ENCODE results near the gene CCDC172. TPM values are rescaled to one million over a fixed set of nuclear protein-coding genes. Genes with fewer than 3 reads are reported as not detected.

The CCDC172 gene
- not detected in 2 replicates for total RNA-seq (2014; rRNA removed)
- not detected for Bru-seq, nascent RNA
- BruChase-seq, experiment 1, labeled RNA remaining after a 6-hour chase: not detected
- not detected for BruChase-seq, experiment 2, labeled RNA remaining after a 2-hour chase
- long read RNA-seq: 0 reads

- TF ChIP-seq EZH2 (IDR thresholded peaks at IDR 0.05; ENCODE audit: low read length, unreplicated experiment) (no peak), CTCF (conservative IDR thresholded peaks at IDR 0.05; ENCODE audit: low read depth, low read length) (no peak), EZH2phosphoT487 (IDR thresholded peaks at IDR 0.05; ENCODE audit: borderline replicate concordance, low read length) (no peak)
- Histone ChIP-seq H3K36me3 (ENCODE audit: low read depth, low read length) (no peaks in the 10 kb centered on the region), H3K4me3 (ENCODE audit: low read length) (no peak within 1 kb of the TSS), H3K9me2 (replicated peaks; ENCODE audit: low read length) (no peaks in the 10 kb centered on the region), H3K9ac (ENCODE audit: low read length) (no peak within 1 kb of the TSS), H2AFZ (ENCODE audit: low read length) (no peak within 1 kb of the TSS), H3K27me3 (ENCODE audit: low read length) (peaks cover 15% of the 10 kb centered on the region), H4K20me1 (ENCODE audit: low read length) (no peaks in the 10 kb centered on the region), H3K9me3 (ENCODE audit: low read length) (no peaks in the 10 kb centered on the region), H3K4me1 (ENCODE audit: insufficient read depth, low read length) (no peaks in the 10 kb centered on the region), H3F3A (ENCODE audit: low read length, unreplicated experiment) (no peaks in the 10 kb centered on the region), H3K4me2 (ENCODE audit: low read length) (no peak within 1 kb of the TSS), H3K27ac (ENCODE audit: low read length) (no peak within 1 kb of the TSS), H3K79me2 (ENCODE audit: low read length) (no peaks in the 10 kb centered on the region)
- ATAC-seq (no peak), DNase-seq (no peak)
- ChIA-PET POLR2A (ENCODE audit: unreplicated experiment) (no interaction called here), CTCF (no interaction called here)
- intact Hi-C loops (cut with micrococcal nuclease): no loop called here
- BruUV-seq (replicated peaks): no TSS peak
Observed at GRCh38 chr10:116324227-116324950, at the start of gene CCDC172. CCDC172 (plus strand) TSS chr10:116324448; CDS start chr10:116325012, 564 bp downstream.

- DNase-seq (no peak), ATAC-seq (no peak)
- TF ChIP-seq EZH2 (IDR thresholded peaks at IDR 0.05; ENCODE audit: low read length, unreplicated experiment): no peak
- TF ChIP-seq EZH2phosphoT487 (IDR thresholded peaks at IDR 0.05; ENCODE audit: borderline replicate concordance, low read length): no peak
- no peak for TF ChIP-seq CTCF (conservative IDR thresholded peaks at IDR 0.05; ENCODE audit: low read depth, low read length)
- Histone ChIP-seq H3K9me3 (ENCODE audit: low read length) (no peaks in the 10 kb centered on the region), H3K27ac (ENCODE audit: low read length) (no peak overlapping the region), H4K20me1 (ENCODE audit: low read length) (no peaks in the 10 kb centered on the region), H3K79me2 (ENCODE audit: low read length) (no peaks in the 10 kb centered on the region), H3K9me2 (replicated peaks; ENCODE audit: low read length) (no peaks in the 10 kb centered on the region), H3K27me3 (ENCODE audit: low read length) (peaks cover 32% of the 10 kb centered on the region), H3F3A (ENCODE audit: low read length, unreplicated experiment) (no peaks in the 10 kb centered on the region), H3K4me2 (ENCODE audit: low read length) (no peak overlapping the region), H3K36me3 (ENCODE audit: low read depth, low read length) (no peaks in the 10 kb centered on the region), H3K4me3 (ENCODE audit: low read length) (no peak overlapping the region), H3K9ac (ENCODE audit: low read length) (no peak overlapping the region), H2AFZ (ENCODE audit: low read length) (no peak overlapping the region), H3K4me1 (ENCODE audit: insufficient read depth, low read length) (no peaks in the 10 kb centered on the region)
- POLR2A ChIA-PET (ENCODE audit: unreplicated experiment): no interaction called here
- intact Hi-C loops (cut with micrococcal nuclease): no loop called here
- CTCF ChIA-PET: no interaction called here
- BruUV-seq (replicated peaks): no TSS peak
Observed at GRCh38 chr10:116276981-116277380, 47.3 kb upstream of the CCDC172 start.

GRCh38 chr10:116278846-116279245, 45.4 kb upstream of the CCDC172 start:
- BruUV-seq (replicated peaks): no TSS peak
- Histone ChIP-seq H2AFZ (ENCODE audit: low read length) (no peak overlapping the region), H3K36me3 (ENCODE audit: low read depth, low read length) (no peaks in the 10 kb centered on the region), H3K9me3 (ENCODE audit: low read length) (no peaks in the 10 kb centered on the region), H3K27me3 (ENCODE audit: low read length) (peaks cover 15% of the 10 kb centered on the region; the same call in 1 of the 2 replicates), H4K20me1 (ENCODE audit: low read length) (no peaks in the 10 kb centered on the region), H3K27ac (ENCODE audit: low read length) (no peak overlapping the region), H3K4me2 (ENCODE audit: low read length) (no peak overlapping the region), H3F3A (ENCODE audit: low read length, unreplicated experiment) (no peaks in the 10 kb centered on the region), H3K9ac (ENCODE audit: low read length) (no peak overlapping the region), H3K4me3 (ENCODE audit: low read length) (no peak overlapping the region), H3K79me2 (ENCODE audit: low read length) (no peaks in the 10 kb centered on the region), H3K4me1 (ENCODE audit: insufficient read depth, low read length) (no peaks in the 10 kb centered on the region), H3K9me2 (replicated peaks; ENCODE audit: low read length) (no peaks in the 10 kb centered on the region)
- TF ChIP-seq EZH2phosphoT487 (IDR thresholded peaks at IDR 0.05; ENCODE audit: borderline replicate concordance, low read length) (no peak), EZH2 (IDR thresholded peaks at IDR 0.05; ENCODE audit: low read length, unreplicated experiment) (no peak), CTCF (conservative IDR thresholded peaks at IDR 0.05; ENCODE audit: low read depth, low read length) (no peak)
- ChIA-PET POLR2A (ENCODE audit: unreplicated experiment) (no interaction called here), CTCF (no interaction called here)
- DNase-seq: no peak
- no peak for ATAC-seq
- intact Hi-C loops (cut with micrococcal nuclease): no loop called here

Data from PC-3 (cell line).